ENCODE data around the gene C1orf226. TPM values are rescaled to one million over a fixed set of nuclear protein-coding genes. Genes with fewer than 3 reads are reported as not detected.

Gene C1orf226
- total and polyA plus RNA-seq, 2 of the 4 experiments (the other 2 are of a cell fraction): under 0.01 to 0.10 TPM

GRCh38 chr1:162398999-162399580, 17.6 kb downstream of the C1orf226 start:
- H2BK15ac ChIP-seq (ENCODE audit: low read depth, low read length): no peak overlapping the region
- no peak for DNase-seq
- H3K4me3 ChIP-seq (ENCODE audit: insufficient read depth, low read depth, low read length): no peak overlapping the region
- ATAC-seq (ENCODE audit: low read depth): no peak
- H3K14ac ChIP-seq (replicated peaks; ENCODE audit: low read depth, low read length): no peak overlapping the region
- TF ChIP-seq RFX5 (IDR thresholded peaks at IDR 0.05; ENCODE audit: low read depth, low read length) (no peak), SMC3 (IDR thresholded peaks at IDR 0.05; ENCODE audit: low read depth, low read length) (no peak), MXI1 (IDR thresholded peaks at IDR 0.05; ENCODE audit: borderline replicate concordance, low read depth, low read length) (no peak), RCOR1 (IDR thresholded peaks at IDR 0.05; ENCODE audit: insufficient replicate concordance, low read length) (no peak)
- intact Hi-C loops (cut with micrococcal nuclease) (loop anchor here (10.0 kb wide), 1 partner anchor 604 kb away; no protein-coding TSS in a partner anchor), dilution Hi-C loops (cut with HindIII; ENCODE audit: low sequenced_read_pairs, unreplicated experiment) (no loop called here), in situ Hi-C loops (cut with MboI; ENCODE audit: low sequenced_read_pairs) (loop anchor here (25.0 kb wide), 1 partner anchor 612 kb away; no protein-coding TSS in a partner anchor)
- no peak overlapping the region for H2BK120ac ChIP-seq (ENCODE audit: low read depth, low read length)
- no peak overlapping the region for H4K5ac ChIP-seq (ENCODE audit: low read depth, low read length)
- H3K4ac ChIP-seq (ENCODE audit: low read depth, low read length): no peak overlapping the region
- no peak overlapping the region for H3K4me2 ChIP-seq (ENCODE audit: low read depth, low read length)
- H3K27me3 ChIP-seq (ENCODE audit: control insufficient read depth, insufficient read depth, low read length): peaks cover 37% of the 10 kb centered on the region
- no peak overlapping the region for H4K91ac ChIP-seq (ENCODE audit: insufficient read depth, low read depth, low read length)
- no peaks in the 10 kb centered on the region for H3K79me1 ChIP-seq (ENCODE audit: low read depth in 1 of 2, low read length in 2 of 2)
- H3K18ac ChIP-seq (ENCODE audit: low read depth, low read length): no peak overlapping the region
- H2BK5ac ChIP-seq (ENCODE audit: low read depth, low read length, poor library complexity, severe bottlenecking): no peak overlapping the region
- H2BK20ac ChIP-seq (ENCODE audit: low read depth, low read length): no peak overlapping the region
- no peaks in the 10 kb centered on the region for H3K36me3 ChIP-seq (ENCODE audit: control insufficient read depth, insufficient read depth, low read length)
- no peak overlapping the region for H2AFZ ChIP-seq (replicated peaks; ENCODE audit: low read length, poor library complexity)
- ChIA-PET POLR2A (ENCODE audit: unreplicated experiment) (no interaction called here), CTCF (no interaction called here)
- no peak overlapping the region for H3K9ac ChIP-seq (ENCODE audit: low read depth, low read length)
- BruUV-seq (replicated peaks): no TSS peak
- H3K9me1 ChIP-seq (ENCODE audit: insufficient read depth, low read length): no peaks in the 10 kb centered on the region
- H3K23ac ChIP-seq (ENCODE audit: low read depth, low read length): no peak overlapping the region
- no peaks in the 10 kb centered on the region for H4K20me1 ChIP-seq (ENCODE audit: insufficient read depth, low read length)
- no peak overlapping the region for H2AK5ac ChIP-seq (ENCODE audit: low read depth, low read length)
- no peak overlapping the region for H2AK9ac ChIP-seq (replicated peaks; ENCODE audit: low read depth, low read length, poor library complexity)
- no peak overlapping the region for H4K8ac ChIP-seq (ENCODE audit: low read depth in 2 of 2, low read length in 2 of 2)
- H3K9me3 ChIP-seq (ENCODE audit: control insufficient read depth, insufficient read depth, low read length): no peaks in the 10 kb centered on the region
- H3K27ac ChIP-seq (ENCODE audit: insufficient read depth, low read length): no peak overlapping the region
- H3K4me1 ChIP-seq (ENCODE audit: control insufficient read depth, insufficient read depth, low read length): no peaks in the 10 kb centered on the region
- WGBS, 2 experiments (ENCODE audit: extremely low coverage in 2 of 2, insufficient read length in 1 of 2): 60% methylated on average over 1 of the region's 8 CpGs; no CpG with 5 or more reads in 1 of the 2 experiments
- H3K56ac ChIP-seq (ENCODE audit: extremely low read depth, insufficient read depth, low read length): no peak overlapping the region

Measured in IMR-90 (cell line).